NT2/D1 (cell line): Measurements from ENCODE around the gene SCLY.
A peak's percentile ranks its signal among the peaks of the same experiment; 100 is the strongest.

Source experiments
- DNase-seq: peaks from one replicate; pipeline ENCODE4 v3.0.0-alpha.2; 2011; ENCODE audit warnings: low read depth, low spot score
- H3K27me3 ChIP-seq: 2 replicates; pipeline ENCODE4 v1.6.0; 2011; ENCODE audit warnings: mild to moderate bottlenecking; ENCODE audit not compliant: insufficient read length, insufficient read depth
- H3K36me3 ChIP-seq: 2 replicates; pipeline ENCODE4 v1.6.1; 2011; ENCODE audit warnings: mild to moderate bottlenecking, low read length, mixed read lengths; ENCODE audit not compliant: insufficient read depth, insufficient read length
- H3K4me1 ChIP-seq: 2 replicates; pipeline ENCODE4 v1.5.1; 2011; ENCODE audit not compliant: insufficient read depth, insufficient read length
- H3K4me3 ChIP-seq: 2 replicates; pipeline ENCODE4 v1.5.1; 2011; ENCODE audit warnings: low read depth; ENCODE audit not compliant: insufficient read length
- H3K9ac ChIP-seq: 2 replicates; pipeline ENCODE4 v1.6.0; 2011; ENCODE audit warnings: low read depth; ENCODE audit not compliant: insufficient read length
- H3K9me3 ChIP-seq: 2 replicates; pipeline ENCODE4 v1.5.1; 2011; ENCODE audit warnings: mild to moderate bottlenecking, low read length; ENCODE audit not compliant: insufficient read depth
- SUZ12 ChIP-seq: IDR thresholded peaks from 2 replicates; pipeline ENCODE4 v1.6.1; 2011; ENCODE audit not compliant: insufficient read length, insufficient read depth; ENCODE audit errors: extremely low read depth
- YY1 ChIP-seq: IDR thresholded peaks from 2 replicates; pipeline ENCODE4 v1.6.1; 2011; ENCODE audit not compliant: insufficient read length, insufficient read depth
- ZNF274 ChIP-seq: IDR thresholded peaks from 2 replicates; pipeline ENCODE4 v1.6.1; 2011; ENCODE audit warnings: mild to moderate bottlenecking, low read depth, low read length

Gene SCLY

DNA sequence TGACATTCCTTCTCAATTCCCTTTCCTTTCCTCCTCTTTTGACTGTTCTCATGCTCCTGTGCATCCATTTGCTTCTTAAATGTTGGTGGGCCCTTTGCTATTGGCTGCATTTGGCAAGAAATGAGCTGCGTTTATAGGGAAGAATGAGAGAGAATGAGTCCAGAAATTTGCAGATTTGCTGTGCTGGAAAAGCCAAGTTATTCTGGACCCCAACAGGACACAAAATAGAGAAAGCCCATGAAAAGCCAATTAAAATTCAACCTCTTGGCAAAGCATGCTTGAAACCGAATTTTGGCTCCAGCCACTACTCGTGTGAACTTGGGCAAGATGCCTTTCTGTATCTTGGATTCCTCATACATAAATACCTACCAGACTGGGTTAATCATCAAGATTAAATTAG, 1.3 kb upstream of the SCLY start:
- Histone ChIP-seq H3K4me1 (no peaks in the 10 kb centered on the region), H3K36me3 (peaks cover 13% of the 10 kb centered on the region), H3K27me3 (no peaks in the 10 kb centered on the region), H3K9ac (peak overlapping the region; percentile 96), H3K4me3 (peak overlapping the region; percentile 89), H3K9me3 (peaks cover 15% of the 10 kb centered on the region; the same call in 1 of the 2 replicates)
- TF ChIP-seq ZNF274 (no peak), SUZ12 (no peak), YY1 (no peak)
- DNase-seq: no peak

DNA sequence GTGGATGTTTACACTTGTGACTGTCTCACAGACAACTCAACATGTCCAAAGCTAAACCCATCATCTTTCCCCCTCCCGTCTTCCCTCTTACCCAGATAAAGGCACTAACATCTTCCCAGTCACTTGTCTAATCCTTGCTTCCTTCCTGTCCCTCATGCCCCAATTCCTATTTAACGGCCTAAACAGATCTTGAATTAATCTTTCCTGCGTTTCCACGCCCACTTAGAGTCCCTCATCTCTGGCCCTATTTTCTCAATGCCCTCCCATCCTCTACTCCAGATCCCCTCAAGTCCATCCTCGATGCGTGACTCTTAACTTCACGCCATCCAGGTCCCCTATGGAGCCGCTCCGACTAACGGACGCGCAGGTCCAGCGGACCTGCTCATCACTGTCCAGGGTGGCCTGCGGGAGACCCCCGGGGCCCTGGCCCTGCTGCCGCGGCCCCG, 682 bp upstream of the SCLY start:
- Histone ChIP-seq H3K4me3 (peak overlapping the region; percentile 89), H3K27me3 (no peaks in the 10 kb centered on the region), H3K36me3 (peaks cover 19% of the 10 kb centered on the region), H3K4me1 (no peaks in the 10 kb centered on the region), H3K9me3 (peaks cover 15% of the 10 kb centered on the region; the same call in 1 of the 2 replicates), H3K9ac (peak overlapping the region; percentile 96)
- no peak for DNase-seq
- TF ChIP-seq ZNF274 (no peak), SUZ12 (no peak), YY1 (no peak)

DNA sequence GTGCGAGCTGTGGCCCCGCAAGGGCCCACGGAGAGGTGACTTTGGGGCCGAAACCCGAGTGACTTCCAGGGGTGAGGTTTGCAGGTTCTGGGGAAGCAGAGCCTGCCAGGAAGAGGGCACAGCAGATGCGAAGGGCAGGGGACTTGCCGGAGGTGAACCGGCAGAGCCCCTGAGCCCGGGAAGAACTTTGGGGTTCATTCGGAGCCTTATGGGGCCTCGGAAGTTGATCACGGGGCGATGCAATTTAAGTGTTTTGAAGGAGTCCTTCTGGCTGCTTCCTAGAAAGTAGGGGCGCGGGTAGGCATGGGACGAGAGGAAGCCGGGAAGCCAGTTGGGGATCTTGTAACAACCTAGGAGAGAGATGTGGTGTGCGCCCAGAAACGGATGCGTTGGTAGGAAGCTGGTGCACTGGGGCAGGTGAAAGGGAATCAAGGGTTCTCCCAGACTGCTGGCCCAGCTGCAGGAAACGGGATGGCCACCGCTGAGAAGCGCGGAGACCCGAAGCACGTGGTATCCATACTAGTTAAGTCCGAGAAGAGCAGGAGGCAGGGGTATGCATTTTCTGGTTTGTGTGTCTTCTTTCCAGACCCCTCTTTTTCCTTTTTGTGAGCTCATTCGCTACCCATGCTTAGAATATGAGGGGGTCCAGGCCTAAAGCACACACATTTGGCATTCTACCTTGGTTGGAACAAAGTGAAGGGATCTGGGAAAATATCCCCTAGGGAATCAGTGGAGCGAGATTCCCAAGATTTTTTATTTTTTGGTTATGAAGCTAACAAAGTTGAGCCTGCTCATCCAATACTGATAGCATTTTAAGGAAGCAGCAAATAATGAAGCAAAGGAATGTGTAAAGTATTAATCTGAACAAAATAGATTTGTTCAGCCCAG, 758 bp downstream of the SCLY start:
- peak; percentile 27 for DNase-seq
- Histone ChIP-seq H3K9ac (peak overlapping the region; percentile 99), H3K27me3 (no peaks in the 10 kb centered on the region), H3K4me3 (peak overlapping the region; percentile 98), H3K9me3 (peaks cover 15% of the 10 kb centered on the region; the same call in 1 of the 2 replicates), H3K4me1 (no peaks in the 10 kb centered on the region), H3K36me3 (peaks cover 30% of the 10 kb centered on the region)
- TF ChIP-seq ZNF274 (no peak), SUZ12 (no peak), YY1 (no peak)

DNA sequence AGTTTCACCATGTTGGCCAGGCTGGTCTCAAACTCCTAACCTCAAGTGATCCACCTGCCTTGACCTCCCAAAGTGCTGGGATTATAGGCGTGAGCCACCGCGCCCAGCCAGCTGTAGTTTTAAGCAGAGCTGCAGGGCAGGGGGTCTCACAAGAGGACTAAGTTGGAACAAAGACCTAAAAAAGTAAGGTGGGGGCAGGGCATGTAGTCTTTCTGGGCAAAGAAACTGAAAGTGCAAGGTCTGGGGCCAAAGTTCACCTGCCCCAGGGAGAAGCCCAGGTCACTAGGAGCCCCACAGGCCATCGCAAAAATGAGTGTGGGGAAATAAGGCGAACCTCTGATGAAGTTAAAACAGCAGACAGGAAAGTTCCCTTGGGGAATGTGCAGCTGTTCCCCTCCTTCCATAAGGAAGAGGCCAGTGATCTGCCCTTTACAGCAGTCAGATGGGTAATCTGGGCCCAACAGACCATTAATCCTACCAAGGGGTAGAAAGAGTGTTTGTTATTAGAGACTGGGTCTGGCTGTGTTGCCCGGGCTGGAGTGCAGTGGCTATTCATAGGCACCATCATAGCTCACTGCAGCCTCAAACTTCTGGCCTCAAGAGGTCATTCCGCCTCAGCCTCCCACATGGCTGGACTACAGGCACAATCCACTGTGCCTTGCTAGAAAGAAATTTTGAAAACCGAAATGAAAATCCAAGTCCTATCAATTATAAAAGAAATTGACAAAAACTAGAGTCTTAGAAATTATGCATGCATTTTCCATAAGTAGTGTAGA, 2.8 kb downstream of the SCLY start:
- H3K4me3 ChIP-seq: no peak overlapping the region
- peaks cover 49% of the 10 kb centered on the region for H3K36me3 ChIP-seq
- H3K27me3 ChIP-seq: no peaks in the 10 kb centered on the region
- no peak for TF ChIP-seq YY1
- TF ChIP-seq ZNF274: no peak
- no peak for TF ChIP-seq SUZ12
- no peak for DNase-seq
- H3K9me3 ChIP-seq: peaks cover 5% of the 10 kb centered on the region; the same call in 1 of the 2 replicates
- H3K4me1 ChIP-seq: no peaks in the 10 kb centered on the region
- H3K9ac ChIP-seq: peak overlapping the region; percentile 26

DNA sequence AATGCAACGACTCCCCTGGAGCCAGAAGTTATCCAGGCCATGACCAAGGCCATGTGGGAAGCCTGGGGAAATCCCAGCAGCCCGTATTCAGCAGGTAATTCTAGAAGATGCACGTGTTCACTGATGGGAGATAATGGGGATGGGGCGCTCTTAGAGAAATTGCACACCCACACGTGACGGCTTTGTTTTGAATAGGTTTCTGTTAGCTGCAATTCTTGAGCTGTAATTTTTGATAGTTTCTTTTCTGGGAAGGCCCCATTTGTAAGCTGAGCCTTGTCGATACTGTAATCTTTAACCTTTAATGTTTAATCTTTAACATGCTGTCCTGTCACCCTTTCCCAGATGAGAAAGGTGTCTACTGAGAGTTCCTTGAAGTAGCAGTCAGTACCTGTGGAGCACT, 3.6 kb downstream of the SCLY start:
- no peak overlapping the region for H3K9ac ChIP-seq
- peaks cover 57% of the 10 kb centered on the region for H3K36me3 ChIP-seq
- no peaks in the 10 kb centered on the region; the same call in 1 of the 2 replicates for H3K9me3 ChIP-seq
- DNase-seq: no peak
- H3K4me1 ChIP-seq: no peaks in the 10 kb centered on the region
- H3K4me3 ChIP-seq: no peak overlapping the region
- H3K27me3 ChIP-seq: no peaks in the 10 kb centered on the region
- TF ChIP-seq ZNF274 (no peak), YY1 (no peak), SUZ12 (no peak)

DNA sequence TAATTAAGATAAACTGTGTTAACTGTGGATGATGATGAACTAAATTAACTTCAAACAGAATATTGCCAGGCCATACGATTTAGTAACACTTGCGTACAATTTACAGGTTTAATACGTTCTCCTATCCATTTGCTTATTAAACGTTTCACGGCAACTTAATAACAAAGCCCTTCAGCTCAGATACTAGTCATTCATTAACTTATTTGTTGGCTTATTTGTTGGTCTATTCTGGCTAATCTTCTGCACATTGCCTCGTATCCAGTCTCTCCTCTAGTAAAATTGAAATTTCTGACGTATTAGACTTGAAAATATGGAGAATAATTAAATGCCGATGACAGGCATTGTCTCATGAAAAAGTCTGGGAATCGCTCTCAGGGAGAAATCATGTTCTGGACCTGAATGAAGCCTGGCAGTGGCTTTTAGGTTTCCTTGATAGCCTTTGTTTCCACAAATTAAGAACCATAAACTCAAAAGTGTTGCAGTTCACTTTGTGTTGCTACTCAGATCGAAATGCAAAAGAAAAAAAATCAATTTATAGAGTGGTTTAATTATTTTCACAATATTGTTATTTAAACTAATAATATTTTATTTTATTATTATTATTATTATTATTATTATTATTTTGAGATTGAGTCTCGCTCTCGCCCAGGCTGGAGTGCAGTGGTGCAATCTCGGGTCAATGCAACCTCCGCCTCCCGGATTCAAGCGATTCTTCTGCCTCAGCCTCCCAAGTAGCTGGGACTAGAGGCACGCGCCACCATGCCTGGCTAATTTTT, 4.5 kb downstream of the SCLY start:
- peaks cover 64% of the 10 kb centered on the region for H3K36me3 ChIP-seq
- no peaks in the 10 kb centered on the region for H3K4me1 ChIP-seq
- TF ChIP-seq ZNF274: no peak
- no peak for TF ChIP-seq SUZ12
- no peak for TF ChIP-seq YY1
- no peak overlapping the region for H3K9ac ChIP-seq
- H3K9me3 ChIP-seq: no peaks in the 10 kb centered on the region
- DNase-seq: no peak
- no peak overlapping the region for H3K4me3 ChIP-seq
- no peaks in the 10 kb centered on the region for H3K27me3 ChIP-seq
